Esophagus muscularis mucosa (tissue), 4 donors: ENCODE data around the gene PATL2.

ENCODE experiments used
- CTCF ChIP-seq, 3 experiments: fragments of 200-600 bp in 2 of 3; fragments of 450-650 bp in 1 of 3; sonication (generic) in 2 of 3; IDR thresholded peaks; one replicate each; pipeline ENCODE4 v1.5.1; 2017 to 2019; ENCODE audit warnings: antibody characterized with exemption in 3 of 3, mild to moderate bottlenecking in 2 of 3, moderate library complexity in 1 of 3
- EP300 ChIP-seq: sonication (generic); formaldehyde crosslinking; IDR thresholded peaks from one replicate; pipeline ENCODE4 v1.6.1; 2017; ENCODE audit warnings: antibody characterized with exemption
- POLR2A ChIP-seq: fragments of 450-650 bp; IDR thresholded peaks from one replicate; pipeline ENCODE4 v1.6.1; 2017; ENCODE audit warnings: antibody characterized with exemption, moderate library complexity, mild to moderate bottlenecking, low read depth

GRCh38 chr15:44715142-44715796, 4.1 kb upstream of the PATL2 start:
- no peak for TF ChIP-seq POLR2A
- TF ChIP-seq CTCF (IDR thresholded peaks at IDR 0.05), result no peak
- no peak for TF ChIP-seq EP300
